Measurements from ENCODE around the gene MAJIN.

MAJIN gene

DNA sequence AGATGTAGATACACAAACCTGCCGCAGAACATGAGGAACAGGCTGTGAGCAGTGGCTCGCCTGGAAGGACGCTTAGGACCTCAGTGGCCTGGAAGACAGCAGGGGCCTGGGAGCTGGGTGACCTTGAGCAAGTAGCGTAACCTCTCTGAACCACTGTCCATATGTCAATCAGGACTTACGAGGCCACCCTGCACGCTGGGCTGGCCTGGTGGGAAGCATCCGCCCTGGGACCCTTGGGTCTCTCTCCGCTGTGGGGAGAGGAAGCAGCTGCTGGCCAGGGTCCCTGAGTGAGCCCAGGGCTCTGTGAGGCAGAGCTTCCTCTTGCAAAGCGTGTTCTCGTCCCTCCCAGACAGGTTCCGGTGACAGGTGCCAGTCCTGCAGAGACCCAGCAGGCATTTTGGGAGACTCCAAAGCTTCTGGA lies 79.5 kb downstream of the MAJIN start:
- no peak for DNase-seq (ENCODE audit: low read depth)

DNA sequence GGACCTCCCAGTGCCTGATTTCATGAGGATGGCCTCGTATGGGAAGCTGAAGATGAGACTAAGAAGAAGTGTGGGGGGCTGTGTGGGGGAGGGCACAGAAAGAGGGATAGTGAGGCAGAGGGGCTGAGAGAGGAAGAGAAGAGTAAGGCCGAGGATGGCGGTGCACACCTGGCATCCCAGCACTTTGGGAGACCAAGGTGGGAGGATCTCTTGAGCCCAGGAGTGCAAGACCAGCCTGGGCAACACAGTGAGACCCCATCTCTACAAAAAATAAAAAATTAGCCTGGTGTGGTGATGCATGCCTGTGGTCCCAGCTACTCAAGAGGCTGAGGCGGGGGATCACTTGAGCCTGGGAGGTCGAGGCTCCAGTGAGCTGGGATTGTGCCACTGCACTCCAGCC lies 80.0 kb downstream of the MAJIN start:
- DNase-seq (ENCODE audit: low read depth) = no peak

DNA sequence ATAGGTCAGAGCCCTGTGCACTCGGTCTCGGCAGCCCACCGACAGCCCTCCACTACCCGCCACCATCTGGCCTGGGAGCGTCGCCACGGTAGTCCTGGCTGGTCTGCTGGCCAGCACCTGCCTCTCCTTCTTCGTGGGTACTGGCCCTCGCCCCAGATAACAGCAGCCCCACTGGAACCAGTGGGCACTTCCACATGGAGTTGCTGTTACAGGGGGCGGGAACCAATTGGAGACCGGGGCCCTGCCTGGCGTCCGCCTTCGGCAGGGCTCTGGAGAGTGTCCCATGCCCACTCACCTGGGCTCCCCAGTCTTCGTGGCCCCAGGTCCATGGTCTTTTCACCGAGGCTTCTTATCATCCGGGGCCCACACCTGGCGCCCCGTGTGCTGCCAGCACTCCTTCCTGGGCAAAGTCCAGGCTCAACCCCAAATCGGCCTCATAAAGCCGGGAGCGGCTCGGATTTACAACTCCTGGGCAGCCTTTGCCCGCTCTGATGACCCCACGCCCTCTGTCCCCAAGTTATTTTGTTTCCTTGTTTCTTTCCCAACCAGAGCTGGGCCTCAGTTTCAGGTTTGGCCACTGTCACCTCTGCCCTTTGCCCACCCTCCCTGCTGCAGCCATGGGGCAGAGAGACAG lies 80.6 kb downstream of the MAJIN start:
- DNase-seq (ENCODE audit: low read depth) = no peak

DNA sequence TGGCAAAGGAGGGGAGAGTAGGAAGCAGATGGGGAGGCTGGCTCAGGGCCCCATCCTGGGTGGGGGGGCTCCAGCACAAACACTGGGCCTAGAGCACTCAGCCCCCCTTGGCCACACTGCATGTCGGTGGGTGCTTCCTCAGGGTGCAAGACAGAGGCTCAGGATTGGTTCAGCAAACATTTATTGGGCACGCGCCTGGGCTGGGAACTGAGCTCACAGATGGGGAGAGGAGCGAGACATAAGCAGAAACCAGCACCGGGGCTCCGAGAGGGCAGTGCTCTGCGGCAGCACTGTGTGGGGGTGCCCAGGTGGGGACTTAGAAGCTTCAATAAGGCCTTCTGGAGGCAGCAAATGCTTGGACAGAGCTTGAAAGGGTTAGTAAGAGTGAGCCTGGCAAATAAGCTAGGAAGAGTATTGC lies 81.4 kb downstream of the MAJIN start:
- DNase-seq (ENCODE audit: low read depth) = no peak

DNA sequence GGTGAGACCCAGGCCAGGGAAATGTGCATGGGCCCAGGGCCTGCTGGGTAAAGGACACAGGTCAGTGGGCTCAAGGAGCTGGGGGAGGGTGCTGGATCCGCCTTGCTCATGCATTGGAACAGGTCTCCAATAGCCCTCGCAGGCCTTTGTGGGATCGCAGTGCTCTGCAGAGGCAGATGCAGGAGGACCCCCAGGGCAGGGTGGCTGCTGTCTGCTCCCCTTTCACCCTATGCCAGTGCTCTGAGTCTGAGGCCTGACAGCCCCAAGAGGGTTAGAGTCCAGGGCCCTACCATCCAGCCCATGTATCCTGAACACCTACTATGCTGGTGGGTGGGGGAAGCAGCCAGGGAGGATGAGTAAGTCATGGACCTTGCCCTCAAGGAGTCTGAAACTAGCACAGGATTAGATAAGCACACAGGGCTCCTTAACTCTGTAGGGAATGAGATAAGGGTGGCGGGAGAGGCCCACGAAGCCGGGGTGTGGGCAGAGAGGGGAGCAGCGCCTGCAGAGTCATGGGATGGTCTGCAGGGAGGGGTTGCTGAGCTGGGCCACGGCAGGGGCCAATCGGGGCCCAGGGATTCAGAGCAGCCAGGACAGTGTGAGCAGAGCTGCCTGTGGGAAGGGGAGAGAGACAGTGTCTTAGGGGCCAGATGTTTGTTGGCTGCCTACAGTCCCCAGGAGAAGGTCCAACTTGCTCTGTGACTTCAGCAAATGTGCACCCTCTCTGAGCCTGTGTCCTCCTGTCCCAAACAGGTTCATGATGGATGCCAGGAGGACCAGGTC lies 83.0 kb downstream of the MAJIN start:
- no peak for DNase-seq (ENCODE audit: low read depth)

DNA sequence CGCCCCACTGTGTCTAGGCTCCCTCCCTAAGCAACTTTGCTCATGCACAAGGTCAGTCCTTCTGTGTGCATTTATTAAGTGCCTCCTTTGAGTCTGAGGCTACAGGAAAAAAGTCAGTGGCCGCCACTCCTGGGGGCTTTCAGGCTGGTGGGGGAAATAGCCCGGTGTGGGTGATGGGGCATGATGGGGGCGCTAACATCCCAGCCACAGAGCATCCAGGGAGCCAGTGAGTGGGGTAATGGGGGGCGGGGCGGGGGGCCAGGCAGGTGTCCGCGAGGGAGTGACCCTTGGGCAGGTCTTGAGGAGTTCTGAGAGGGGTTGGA lies 83.5 kb downstream of the MAJIN start:
- DNase-seq (ENCODE audit: low read depth) = no peak
